NCI-H748 (cell line): Measurements from ENCODE around the gene HIP1.
"Not testable (repeated sequence)": the region's sequence is repeated elsewhere in the genome, so short reads cannot be mapped to it uniquely, and the experiment has no call there.

Experiments used
- DNase-seq: peaks from one replicate; lab custom pipeline; 2025; ENCODE audit not compliant: unreplicated experiment; lab: John Stamatoyannopoulos, UW

HIP1 gene

DNA sequence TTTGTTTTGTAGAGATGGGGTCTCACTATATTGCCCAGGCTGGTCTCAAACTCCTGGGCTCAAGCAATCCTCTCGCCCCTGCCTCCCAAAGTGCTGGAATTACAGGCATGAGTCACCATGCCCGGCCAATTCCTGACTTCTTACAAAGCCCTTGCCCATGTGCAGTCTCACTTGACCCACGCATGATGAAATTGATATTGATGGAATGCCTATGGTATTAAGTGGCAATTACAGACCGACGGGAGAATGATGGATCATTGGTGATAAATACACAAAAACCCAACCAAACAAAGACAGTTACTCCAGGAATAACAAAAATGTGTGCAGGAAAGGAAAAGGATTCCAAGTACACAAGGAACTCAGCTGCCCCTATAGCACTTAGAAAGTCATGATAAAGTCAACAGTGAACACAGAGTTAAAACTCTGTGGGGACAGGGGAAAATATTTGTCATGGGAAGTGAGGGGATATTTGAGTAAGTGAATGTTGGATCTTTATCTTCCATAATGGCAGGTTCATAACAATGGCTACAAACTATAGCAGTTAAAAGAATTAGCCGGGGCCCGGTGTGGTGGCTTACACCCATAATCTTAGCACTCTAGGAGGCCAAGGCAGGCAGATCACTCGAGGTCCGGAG lies 21.6 kb downstream of the HIP1 start:
- no peak for DNase-seq

DNA sequence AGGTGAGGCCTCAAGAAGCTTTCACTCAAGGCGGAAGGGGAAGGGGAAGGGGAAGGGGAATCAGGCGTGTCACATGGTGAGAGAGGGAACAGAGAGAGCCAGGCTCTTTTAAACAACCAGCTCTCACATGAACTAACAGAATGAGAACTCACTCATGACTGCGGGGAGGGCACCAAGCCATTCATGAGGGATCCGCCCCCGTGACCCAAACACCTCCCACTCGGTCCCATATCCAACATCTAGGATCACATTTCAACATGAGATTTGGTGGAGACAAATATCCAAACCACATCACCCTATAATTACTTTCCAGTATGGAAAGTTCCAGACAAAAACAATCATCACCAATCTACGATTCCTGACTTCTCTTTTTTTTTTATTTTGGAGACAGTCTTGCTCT lies 22.9 kb downstream of the HIP1 start:
- no peak for DNase-seq

DNA sequence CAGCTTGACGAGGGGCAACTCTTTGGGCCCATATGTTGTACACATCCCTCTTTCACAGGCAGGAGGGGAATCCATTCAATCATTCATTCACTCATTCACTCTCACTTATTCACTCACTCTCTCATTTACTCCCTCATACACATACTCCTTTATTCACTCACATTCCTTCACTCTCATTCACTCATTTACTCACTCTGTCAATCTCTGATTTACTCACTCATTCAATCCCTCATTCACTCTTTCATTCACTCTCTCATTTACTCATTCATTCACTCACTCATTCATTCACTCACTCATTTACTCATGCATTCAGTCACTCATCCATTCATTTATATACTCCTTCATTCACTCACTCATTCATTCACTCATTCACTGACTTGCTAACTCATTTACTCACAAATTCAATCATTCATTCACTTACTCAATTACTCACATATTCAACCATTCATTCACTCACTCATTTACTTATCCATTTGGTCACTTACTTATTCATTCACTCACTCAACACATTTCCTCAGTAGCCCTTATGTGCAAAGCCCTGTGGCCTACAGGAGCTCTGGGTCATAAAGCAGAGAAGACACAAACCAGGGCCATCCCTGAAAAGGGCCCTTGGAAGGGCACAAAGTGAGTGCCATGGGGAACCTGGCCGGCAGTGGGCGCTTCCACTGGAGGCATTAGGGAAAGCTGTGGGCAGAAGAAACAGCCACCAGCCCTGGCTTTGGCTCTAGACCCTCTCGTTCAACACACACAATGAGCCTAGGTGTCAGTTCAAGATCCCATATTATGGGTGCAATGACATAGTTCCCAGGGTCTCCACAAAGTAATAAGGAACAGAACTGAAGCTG lies 26.0 kb downstream of the HIP1 start:
- no peak for DNase-seq

DNA sequence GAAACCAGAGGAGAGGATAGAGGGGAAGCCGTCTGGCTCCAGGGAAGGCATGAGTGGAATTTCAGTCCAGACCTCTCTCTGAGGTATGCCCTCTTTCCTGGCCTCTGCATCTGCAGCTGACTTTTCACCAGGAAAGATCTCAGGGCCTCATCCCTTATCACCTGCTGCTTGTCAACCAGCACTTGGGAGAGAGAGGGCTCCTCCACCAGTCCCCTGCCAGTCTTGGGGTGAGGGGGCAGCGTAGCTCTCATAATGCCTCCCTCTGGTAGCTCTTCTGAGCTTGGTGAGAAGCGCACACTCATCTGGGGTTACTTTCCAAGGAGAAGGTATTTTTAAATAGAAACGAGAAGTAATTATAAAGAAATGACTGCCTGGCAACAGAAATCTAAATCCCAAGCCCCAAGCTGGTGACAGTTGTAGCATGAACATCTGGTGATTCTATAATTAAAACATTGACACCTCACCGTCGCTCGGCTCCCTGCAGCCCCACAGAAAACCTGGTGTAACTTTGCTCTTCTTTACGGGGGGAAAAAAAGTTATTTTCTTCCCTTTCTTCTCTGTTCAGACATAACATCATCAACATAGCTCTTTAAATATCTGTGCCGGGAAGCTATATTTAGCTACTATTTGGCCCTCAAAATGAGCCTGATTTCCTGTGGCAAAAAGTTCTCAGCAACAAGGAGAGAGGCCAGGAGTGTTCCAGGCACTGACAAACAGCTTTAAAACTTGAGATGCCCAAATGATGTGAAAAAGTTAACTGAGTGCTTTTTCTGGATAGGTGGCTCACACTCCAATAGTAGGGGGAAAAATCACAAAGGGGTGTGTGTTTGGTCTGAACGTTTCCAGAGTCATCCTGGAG lies 26.9 kb downstream of the HIP1 start:
- no peak for DNase-seq

DNA sequence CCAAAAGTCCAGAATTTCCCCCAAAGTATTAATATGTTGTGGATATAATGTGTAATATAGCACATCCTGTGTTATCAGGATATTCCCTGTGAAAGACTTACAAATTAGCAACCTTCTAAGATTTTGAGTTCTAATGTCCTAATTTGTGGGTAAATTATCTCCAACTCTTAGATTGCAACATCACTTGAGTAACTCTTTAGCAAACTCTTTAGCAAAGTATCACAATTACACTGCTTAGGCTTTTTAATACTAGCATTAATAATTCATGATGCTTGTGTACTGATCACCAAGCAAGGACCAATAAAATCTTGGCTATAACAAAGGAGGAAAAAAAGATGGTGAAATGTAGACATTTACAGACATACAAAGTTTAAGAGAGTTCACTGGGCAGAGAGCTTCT lies 27.7 kb downstream of the HIP1 start:
- no peak for DNase-seq

DNA sequence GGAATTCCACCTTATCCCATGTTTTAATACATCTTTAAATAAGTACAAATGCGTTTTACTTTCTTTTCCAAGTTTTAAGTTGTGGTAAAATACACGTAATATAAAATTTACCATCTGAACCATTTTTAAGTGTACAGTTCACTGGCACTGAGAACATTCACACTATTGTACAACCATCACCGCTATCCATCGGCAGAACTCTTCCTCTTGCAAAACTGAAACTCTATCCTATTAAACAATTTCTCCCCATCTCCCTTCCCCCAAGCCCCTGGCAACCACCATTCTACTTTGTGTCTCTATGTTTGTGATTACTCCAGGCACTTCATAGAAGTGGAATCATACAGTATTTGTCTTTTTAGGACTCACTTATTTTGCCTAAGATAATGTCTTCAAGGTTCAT lies 33.8 kb downstream of the HIP1 start:
- DNase-seq, result no peak

DNA sequence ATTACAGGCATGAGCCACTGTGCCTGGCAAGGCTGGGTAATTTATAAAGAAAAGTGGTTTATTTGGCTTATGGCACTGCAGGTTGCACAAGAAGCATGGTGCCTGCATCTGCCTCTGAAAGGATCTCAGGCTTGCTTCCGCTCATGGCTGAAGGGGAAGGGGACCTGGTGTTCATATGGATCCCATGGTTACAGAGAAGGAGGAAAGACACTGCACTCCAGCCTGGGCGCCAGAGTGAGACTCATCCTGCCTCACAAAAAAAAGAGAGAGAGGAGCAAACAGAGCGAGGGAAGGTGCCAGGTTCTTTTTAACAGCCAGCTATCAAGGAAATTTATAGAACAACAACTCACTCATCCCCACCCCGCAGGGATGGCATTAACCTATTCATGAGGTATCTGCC lies 36.2 kb downstream of the HIP1 start:
- no peak for DNase-seq

DNA sequence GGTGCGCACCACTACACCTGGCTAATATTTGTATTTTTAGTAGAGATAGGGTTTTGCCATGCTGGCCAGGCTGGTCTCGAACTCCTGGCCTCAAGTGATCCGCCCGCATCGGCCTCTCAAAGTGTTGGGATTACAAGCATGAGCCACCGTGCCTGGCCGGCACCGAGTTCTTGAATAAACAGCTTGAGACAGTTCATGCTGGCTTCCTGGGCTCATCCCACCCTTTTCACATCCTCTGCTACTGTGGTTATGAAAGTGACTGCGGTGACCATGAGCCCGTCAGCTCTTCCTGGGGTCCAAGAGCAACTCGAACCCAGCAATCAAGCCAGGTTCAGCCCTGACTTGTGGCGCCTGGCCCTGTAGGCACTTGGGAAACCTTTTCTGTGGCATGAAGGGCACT lies 38.7 kb downstream of the HIP1 start:
- DNase-seq, result no peak

DNA sequence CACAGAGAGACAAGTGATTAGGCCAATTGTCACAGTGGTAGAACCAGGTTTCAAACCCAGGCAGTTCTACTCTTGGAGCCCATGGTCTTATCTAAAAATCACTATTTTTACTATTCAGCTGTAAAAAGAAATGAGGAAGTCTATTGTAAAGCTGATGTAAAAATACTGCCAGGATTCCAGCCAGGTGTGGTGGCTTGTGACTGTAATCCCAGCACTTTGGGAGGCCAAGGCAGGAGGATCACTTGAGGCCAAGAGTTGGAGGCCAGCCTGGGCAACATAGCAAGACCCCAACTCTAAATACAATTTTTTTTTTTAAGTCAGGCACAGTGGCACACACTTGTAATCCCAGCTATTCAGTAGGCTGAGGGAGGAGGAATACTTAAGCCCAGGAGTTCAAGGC lies 40.4 kb downstream of the HIP1 start:
- no peak for DNase-seq

DNA sequence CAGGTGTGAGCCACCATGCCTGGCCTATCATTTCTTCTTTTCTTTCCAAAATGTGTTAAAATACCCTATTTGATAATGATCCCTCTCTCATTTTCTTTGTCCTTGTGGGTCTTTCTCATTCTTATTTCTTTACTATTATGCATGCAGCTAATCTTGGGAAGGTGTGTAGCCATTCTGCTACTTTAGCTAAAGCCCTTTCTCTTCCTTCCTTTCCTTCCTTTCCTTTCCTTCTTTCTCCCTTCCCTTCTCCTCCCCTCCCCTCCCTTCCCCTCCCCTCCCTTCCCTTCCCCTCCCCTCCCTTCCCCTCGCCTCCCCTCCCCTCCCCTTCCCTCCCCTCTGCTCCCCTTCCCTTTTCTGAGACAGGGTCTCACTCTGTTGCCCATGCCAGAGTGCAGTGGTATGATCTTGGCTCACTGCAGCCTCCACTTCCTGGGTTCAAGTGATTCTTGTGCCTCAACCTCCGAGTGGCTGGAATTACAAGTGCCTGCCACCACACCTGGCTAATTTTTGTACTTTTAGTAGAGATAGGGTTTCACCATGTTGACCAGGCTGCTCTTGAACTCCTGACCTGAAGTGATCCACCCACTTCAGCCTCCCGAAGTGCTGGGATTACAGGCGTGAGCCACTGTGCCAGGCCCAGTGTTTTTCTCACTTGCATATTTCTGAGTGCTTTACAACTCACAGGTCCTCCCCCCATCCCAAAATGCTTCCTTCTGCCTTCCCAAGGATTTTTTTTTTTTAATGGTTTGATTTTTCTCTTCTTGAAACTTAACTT lies 42.3 kb downstream of the HIP1 start:
- DNase-seq, result no peak

DNA sequence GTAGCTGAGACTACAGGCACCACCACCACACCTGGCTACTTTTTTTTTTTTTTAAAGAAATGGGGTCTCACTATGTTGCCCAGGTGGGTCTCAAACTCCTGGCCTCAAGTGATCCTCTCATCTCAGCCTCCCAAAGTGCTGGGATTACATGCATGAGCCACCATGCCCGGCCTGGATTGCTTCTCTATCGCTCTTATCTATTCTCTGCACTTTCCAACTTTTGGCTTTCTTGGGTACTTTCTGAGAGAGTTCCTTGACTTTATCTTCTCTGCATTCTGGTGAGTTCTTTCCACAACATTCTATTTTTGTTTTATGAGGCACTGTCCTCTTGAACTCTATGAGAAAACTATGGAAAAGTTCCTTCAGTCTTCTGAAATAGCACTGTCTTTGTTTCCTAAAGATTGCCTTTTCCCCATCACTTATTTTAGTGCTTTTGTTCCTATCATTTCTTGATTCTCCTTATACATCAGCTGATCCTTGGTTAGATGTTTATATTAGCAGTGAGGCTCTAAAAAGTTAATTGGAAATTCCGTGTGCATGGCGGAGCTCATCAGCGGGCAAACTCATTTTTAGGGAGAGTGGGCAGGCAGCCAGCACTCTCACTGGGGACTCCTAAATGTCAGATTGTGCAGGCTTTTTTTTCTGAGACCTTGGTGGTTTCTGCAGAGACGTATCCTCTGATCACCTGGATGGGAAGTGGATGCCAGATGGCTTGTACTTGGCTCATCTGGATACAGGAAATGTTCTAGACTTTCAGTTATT lies 43.9 kb downstream of the HIP1 start:
- no peak for DNase-seq

DNA sequence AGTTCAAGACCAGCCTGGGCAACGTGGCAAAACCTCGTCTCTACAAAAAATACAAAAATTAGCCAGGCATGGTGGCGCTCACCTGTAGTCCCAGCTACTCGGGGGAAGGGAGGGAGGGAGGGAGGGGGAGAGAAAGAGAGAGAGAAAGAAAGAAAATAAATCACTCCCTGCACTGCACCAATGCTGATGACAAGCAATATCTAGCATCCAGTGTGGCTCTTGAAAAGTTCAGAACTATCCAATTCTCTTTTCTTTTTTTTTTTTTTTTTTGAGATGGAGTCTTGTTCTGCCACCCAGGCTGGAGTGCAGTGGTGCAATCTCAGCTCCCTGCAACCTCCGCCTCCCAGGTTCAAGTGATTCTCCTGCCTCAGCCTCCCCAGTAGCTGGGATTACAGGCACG lies 45.1 kb downstream of the HIP1 start:
- not testable (repeated sequence) for DNase-seq

DNA sequence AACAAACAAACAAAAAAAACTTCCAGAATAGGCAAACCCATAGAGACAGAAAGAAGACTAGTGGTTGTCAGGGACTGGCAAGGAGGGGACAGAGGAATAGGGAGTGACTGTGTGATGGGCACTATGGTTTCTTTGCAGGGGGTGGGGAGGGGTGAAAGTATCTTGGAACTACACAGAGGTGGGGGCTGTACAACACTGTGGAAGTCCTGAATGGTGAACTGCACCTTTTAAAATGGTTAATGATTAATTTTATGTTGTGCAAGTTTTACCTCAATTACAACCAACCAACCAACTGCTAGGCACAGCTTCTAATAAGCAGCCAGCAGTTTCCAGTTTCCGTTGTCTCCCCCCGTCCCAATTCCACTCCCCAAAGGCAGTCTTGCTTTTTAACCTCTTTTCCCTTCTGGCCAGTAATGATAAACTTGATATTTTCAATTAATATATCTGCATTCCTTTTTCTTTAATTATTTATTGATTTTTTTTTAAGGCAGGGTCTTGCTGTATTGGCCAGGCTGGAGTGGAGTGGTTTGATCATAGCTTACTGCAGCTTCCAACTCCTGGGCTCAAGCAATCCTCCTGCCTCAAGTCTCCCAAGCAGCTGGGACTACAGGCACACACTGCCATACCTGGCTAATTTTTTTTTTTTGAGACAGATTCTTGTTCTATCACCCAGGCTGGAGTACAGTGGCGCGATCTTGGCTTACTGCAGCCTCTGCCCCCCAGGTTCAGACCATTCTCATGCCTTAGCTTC lies 46.8 kb downstream of the HIP1 start:
- no peak for DNase-seq

DNA sequence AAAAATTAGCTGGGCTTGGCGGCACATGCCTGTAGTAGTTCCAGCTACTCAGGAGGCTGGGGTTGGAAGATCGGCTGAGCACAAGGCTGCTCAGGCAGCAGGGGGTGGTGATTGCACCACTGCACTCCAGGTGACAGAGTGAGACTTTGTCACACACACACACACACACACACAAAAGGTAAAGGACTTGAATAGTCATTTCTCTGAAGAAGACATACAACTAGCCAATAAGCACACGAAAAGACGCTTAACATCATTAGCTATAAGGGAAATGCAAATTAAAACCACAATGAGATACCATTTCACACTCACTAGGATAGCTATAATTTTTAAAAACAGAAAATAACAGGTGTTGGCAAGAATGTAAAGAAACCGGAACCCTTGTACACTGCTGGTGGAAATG lies 48.6 kb downstream of the HIP1 start:
- DNase-seq, result no peak

DNA sequence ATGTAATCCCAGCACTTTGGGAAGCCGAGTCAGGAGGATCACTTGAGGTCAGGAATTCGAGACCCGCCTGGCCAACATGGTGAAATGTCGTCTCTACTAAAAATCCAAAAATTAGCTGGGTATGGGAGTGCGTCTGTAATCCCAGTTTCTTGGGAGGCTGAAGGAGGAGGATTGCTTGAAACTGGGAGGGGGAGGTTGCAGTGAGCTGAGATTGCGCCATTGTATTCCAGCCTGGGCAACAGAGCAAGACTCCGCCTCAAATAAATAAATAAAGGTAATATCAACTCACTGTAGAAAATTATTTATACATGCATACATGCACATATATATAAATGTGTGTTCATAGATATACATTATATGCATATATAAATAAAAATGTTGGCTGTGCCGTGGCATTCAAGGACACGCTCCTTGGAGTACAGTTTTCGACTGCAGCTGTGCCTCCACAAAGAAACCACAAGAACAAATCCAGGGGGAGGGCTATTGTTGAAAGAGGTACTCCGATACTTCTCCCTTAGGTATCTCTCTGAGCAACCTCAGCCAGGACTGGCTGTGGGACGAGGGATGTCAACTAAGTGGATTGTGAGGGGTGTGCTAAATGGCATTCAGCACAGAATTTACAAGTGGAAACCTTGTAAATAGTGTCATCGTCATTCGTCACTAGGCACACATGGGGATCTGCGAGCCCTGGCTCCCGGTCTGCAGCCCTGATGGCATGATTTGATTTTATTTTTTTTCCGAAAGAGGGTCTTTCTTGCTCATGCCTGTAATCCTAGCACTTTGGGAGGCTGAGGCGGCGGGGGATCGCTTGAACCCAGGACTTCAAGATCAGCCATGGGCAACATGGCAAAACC lies 49.3 kb downstream of the HIP1 start:
- DNase-seq, result no peak

DNA sequence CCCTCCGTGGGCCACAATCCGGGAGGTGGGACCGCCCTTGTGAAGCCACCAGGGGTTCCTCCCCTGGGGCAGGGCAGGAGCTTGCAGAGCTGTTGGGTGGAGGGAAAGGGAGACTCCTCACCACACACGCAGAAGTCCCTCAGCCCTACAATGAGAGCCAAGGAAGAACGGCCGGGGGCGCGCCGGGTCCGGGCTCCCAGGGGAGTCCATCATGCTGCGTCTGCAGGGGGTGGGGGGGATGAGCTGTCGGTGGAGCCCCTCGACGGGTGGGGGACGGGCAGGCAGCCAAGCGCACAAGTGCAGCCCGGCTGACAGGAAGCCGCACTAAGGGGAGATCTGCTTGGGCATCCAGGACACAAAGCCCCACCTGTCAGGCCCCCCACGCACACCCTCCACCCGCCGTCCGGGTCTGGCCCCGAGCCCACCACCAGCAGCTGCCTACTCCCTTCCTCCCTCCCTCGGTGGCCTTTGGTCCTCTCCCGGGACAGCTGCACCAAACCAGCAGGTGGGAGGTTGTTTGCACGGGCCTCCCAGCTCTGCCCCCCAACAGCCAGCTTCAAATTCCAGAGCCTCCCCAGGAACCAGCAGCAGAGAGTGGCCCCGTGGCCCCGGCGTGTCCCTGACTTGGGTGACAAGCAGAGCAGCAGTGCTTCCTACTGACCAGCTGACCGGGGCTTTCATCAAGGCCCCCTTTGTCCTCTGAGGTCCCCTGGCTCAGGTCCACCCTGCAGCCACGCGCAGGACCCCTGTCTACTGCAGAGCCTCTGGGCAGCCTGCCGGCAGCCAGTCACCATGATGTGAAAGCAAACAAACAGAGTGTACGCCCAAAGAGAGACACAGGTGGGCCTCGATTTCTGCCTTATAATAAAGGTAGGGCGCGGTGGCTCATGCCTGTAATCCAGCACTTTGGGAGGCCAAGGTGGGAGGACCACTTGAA lies 50.3 kb downstream of the HIP1 start:
- peak; percentile 71 for DNase-seq

DNA sequence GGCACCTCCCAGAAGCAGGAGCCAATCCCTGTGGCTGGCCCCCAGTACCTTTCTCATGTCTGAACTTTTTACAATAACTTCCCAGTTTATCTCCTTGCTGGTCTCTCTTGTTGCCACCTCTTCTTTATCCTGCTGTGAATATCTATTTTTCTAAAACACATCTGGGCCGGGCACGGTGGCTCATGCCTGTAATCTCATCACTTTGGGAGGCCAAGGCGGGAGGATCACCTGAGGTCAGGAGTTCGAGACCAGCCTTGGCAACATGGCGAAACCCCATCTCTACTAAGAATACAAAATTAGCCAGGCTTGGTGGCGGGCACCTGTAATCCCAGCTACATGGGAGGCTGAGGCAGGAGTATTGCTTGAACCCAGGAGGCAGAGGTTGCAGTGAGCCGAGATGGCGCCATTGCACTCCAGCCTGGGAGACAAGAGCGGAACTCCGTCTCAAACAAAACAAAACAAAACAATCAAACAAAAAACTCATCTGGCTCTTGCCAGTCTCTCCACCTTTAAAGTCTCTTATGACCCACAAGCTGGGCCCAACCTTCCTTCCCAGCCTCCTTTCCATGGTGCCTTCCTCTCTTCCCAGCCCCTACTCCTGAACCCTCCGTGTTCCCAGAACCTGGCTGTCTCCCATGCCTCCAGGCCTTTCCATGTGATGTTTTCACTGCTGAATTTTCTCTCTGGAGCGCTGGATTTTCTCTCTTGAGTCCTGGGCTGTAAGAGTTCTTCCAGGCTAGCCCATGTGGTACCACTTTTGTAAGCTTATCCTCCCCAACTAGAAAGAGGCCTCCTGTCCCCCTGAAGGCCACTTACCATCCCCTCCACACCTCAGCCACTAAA lies 51.3 kb downstream of the HIP1 start:
- DNase-seq, result no peak
